GM18498 (cell line): ENCODE measurements around the gene ZNF32.
A peak's percentile ranks its signal among the peaks of the same experiment; 100 is the strongest.
"Not testable (repeated sequence)": the region's sequence is repeated elsewhere in the genome, so short reads cannot be mapped to it uniquely, and the experiment has no call there.

Experiments used
- ATAC-seq: cut with Tn5 transposase; IDR thresholded peaks from one replicate; pipeline ENCODE4 v1.9.1; 2021; ENCODE audit warnings: mild to moderate bottlenecking, moderate library complexity; ENCODE audit not compliant: unreplicated experiment

ZNF32 gene

GRCh38 chr10:43635816-43636215, 12.9 kb downstream of the ZNF32 start:
- ATAC-seq, result not testable (repeated sequence)

- no peak for ATAC-seq
Observed at GRCh38 chr10:43628956-43629355, 19.7 kb downstream of the ZNF32 start.

GRCh38 chr10:43627942-43628341, 20.7 kb downstream of the ZNF32 start:
- ATAC-seq, result no peak

GRCh38 chr10:43623351-43623750, 25.3 kb downstream of the ZNF32 start:
- no peak for ATAC-seq

- ATAC-seq, result no peak
Observed at GRCh38 chr10:43622038-43622437, 26.6 kb downstream of the ZNF32 start.

GRCh38 chr10:43619368-43619767, 29.3 kb downstream of the ZNF32 start:
- no peak for ATAC-seq

- ATAC-seq, result no peak
Observed at GRCh38 chr10:43616697-43617370, 31.8 kb downstream of the ZNF32 start.

- ATAC-seq, result no peak
Observed at GRCh38 chr10:43610636-43611035, 38.0 kb downstream of the ZNF32 start.

GRCh38 chr10:43607199-43607573, 41.5 kb downstream of the ZNF32 start:
- no peak for ATAC-seq

GRCh38 chr10:43606323-43607198, 42.1 kb downstream of the ZNF32 start, which contains the start of gene ZNF485:
Gene ZNF485, plus strand, starts transcription at chr10:43606438. Its CDS starts 613 bp downstream, at chr10:43607051.
- ATAC-seq, result peak; percentile 99

GRCh38 chr10:43605850-43606322, 42.8 kb downstream of the ZNF32 start:
- peak; percentile 26 for ATAC-seq

- ATAC-seq, result not testable (repeated sequence)
Observed at GRCh38 chr10:43601576-43601975, 47.1 kb downstream of the ZNF32 start.

- ATAC-seq, result no peak
Observed at GRCh38 chr10:43599333-43599732, 49.3 kb downstream of the ZNF32 start.

- no peak for ATAC-seq
Observed at GRCh38 chr10:43598446-43598845, 50.2 kb downstream of the ZNF32 start.

GRCh38 chr10:43596546-43596945, 52.1 kb downstream of the ZNF32 start:
- no peak for ATAC-seq

- peak; percentile 58 for ATAC-seq
Observed at GRCh38 chr10:43595739-43596298, 52.9 kb downstream of the ZNF32 start.

- peak; percentile 94 for ATAC-seq
Observed at GRCh38 chr10:43594944-43595589, 53.6 kb downstream of the ZNF32 start.
